ENCODE data around the gene SOX1. TPM values are rescaled to one million over a fixed set of nuclear protein-coding genes. Genes with fewer than 3 reads are reported as not detected.

The SOX1 gene
- total RNA-seq, 1 donor, result not detected

GRCh38 chr13:112119192-112120030, 52.5 kb downstream of the SOX1 start:
- no peaks in the 10 kb centered on the region for H3K79me2 ChIP-seq (ENCODE audit: insufficient read depth, low read length)

GRCh38 chr13:112120031-112120373, 53.1 kb downstream of the SOX1 start:
- Histone ChIP-seq H2AFZ (ENCODE audit: low read length) (no peak overlapping the region), H3K9me3 (ENCODE audit: low read depth, low read length) (no peaks in the 10 kb centered on the region), H4K20me1 (ENCODE audit: insufficient read depth, low read length) (no peaks in the 10 kb centered on the region), H3K36me3 (ENCODE audit: insufficient read depth, low read length) (no peaks in the 10 kb centered on the region), H3K79me2 (ENCODE audit: insufficient read depth, low read length) (no peaks in the 10 kb centered on the region), H3K4me3 (ENCODE audit: insufficient read depth, low read length) (no peak overlapping the region), H3K27ac (ENCODE audit: low read depth, low read length) (no peak overlapping the region), H3K4me1 (ENCODE audit: insufficient read depth, low read length) (no peaks in the 10 kb centered on the region), H3K27me3 (ENCODE audit: insufficient read depth, low read length) (no peaks in the 10 kb centered on the region), H3K4me2 (ENCODE audit: insufficient read depth, low read length) (no peak overlapping the region)
- no peak for DNase-seq (ENCODE audit: insufficient read length, low spot score, missing footprints)
- TF ChIP-seq CTCF (IDR thresholded peaks at IDR 0.05; ENCODE audit: extremely low read depth, low read depth, low read length), result no peak

More at GRCh38 chr13:112119192-112120030, 52.5 kb downstream of the SOX1 start:
- Histone ChIP-seq H4K20me1 (ENCODE audit: insufficient read depth, low read length) (no peaks in the 10 kb centered on the region), H2AFZ (ENCODE audit: low read length) (no peak overlapping the region), H3K4me1 (ENCODE audit: insufficient read depth, low read length) (no peaks in the 10 kb centered on the region), H3K36me3 (ENCODE audit: insufficient read depth, low read length) (no peaks in the 10 kb centered on the region), H3K27me3 (ENCODE audit: insufficient read depth, low read length) (no peaks in the 10 kb centered on the region), H3K27ac (ENCODE audit: low read depth, low read length) (no peak overlapping the region), H3K4me3 (ENCODE audit: insufficient read depth, low read length) (no peak overlapping the region), H3K4me2 (ENCODE audit: insufficient read depth, low read length) (no peak overlapping the region), H3K9me3 (ENCODE audit: low read depth, low read length) (no peaks in the 10 kb centered on the region)
- no peak for TF ChIP-seq CTCF (IDR thresholded peaks at IDR 0.05; ENCODE audit: extremely low read depth, low read depth, low read length)
- no peak for DNase-seq (ENCODE audit: insufficient read length, low spot score, missing footprints)

Small RNAs within 50 kb of the gene (small RNA-seq; reads per million reads assigned to genes)
- not detected for gene RF00287

Data from osteoblast (primary cell).